Fibroblast of lung (primary cell): ENCODE results near the gene SEMA7A. TPM values are rescaled to one million over a fixed set of nuclear protein-coding genes. Genes with fewer than 3 reads are reported as not detected.

ENCODE experiments used
- DNase-seq, 2 donors: peaks; one replicate each; pipeline versions ENCODE4 v3.0.0 to v3.0.0-alpha.2; 2010; ENCODE audit warnings: low read depth in 2 of 2
- H2AFZ ChIP-seq: 2 replicates; pipeline ENCODE4 v1.5.1; 2012; ENCODE audit warnings: low read length, control low read depth, inconsistent platforms
- H3K27ac ChIP-seq: 2 replicates; pipeline ENCODE4 v1.5.1; 2011; ENCODE audit warnings: low read length, control low read depth; ENCODE audit not compliant: insufficient read depth
- H3K27me3 ChIP-seq: 2 replicates; pipeline ENCODE4 v1.5.1; 2011; ENCODE audit warnings: mild to moderate bottlenecking, low read length; ENCODE audit not compliant: control insufficient read depth, insufficient read depth
- H3K36me3 ChIP-seq: 2 replicates; pipeline ENCODE4 v1.5.1; 2011; ENCODE audit warnings: low read length; ENCODE audit not compliant: control insufficient read depth, insufficient read depth
- H3K4me1 ChIP-seq: 2 replicates; pipeline ENCODE4 v1.5.1; 2011; ENCODE audit warnings: low read length; ENCODE audit not compliant: control insufficient read depth, insufficient read depth; ENCODE audit errors: extremely low read depth
- H3K4me2 ChIP-seq: 2 replicates; pipeline ENCODE4 v1.5.1; 2011; ENCODE audit warnings: low read length, control low read depth; ENCODE audit not compliant: insufficient read depth; ENCODE audit errors: extremely low read depth
- H3K4me3 ChIP-seq, 4 experiments: fragments of 200-600 bp in 1 of 4; sonication (generic) in 1 of 4; replicated peaks in 1 of 4; 2 replicates each; pipeline ENCODE4 v1.5.1; 2011 to 2016; ENCODE audit warnings: low read length in 4 of 4, low read depth in 3 of 4, mild to moderate bottlenecking in 3 of 4, control low read depth in 2 of 4, inconsistent platforms in 1 of 4, mixed read lengths in 1 of 4; ENCODE audit not compliant: insufficient read depth in 1 of 4; ENCODE audit errors: control extremely low read depth in 1 of 4
- H3K79me2 ChIP-seq: 2 replicates; pipeline ENCODE4 v1.5.1; 2012; ENCODE audit warnings: mild to moderate bottlenecking, low read length, inconsistent platforms; ENCODE audit not compliant: control insufficient read depth, insufficient read depth
- H3K9ac ChIP-seq: 2 replicates; pipeline ENCODE4 v1.5.1; 2011; ENCODE audit warnings: mild to moderate bottlenecking, low read length, control low read depth; ENCODE audit not compliant: insufficient read depth
- H3K9me3 ChIP-seq: 2 replicates; pipeline ENCODE4 v1.5.1; 2012; ENCODE audit warnings: low read depth, low read length; ENCODE audit not compliant: control insufficient read depth, insufficient read depth
- H4K20me1 ChIP-seq: 2 replicates; pipeline ENCODE4 v1.5.1; 2011; ENCODE audit warnings: low read length; ENCODE audit not compliant: control insufficient read depth, insufficient read depth; ENCODE audit errors: extremely low read depth
- CTCF ChIP-seq, 2 donors: IDR thresholded peaks in 1 of 2; conservative IDR thresholded peaks in 1 of 2; 1 replicate in 1 of 2; 2 replicates in 1 of 2; pipeline ENCODE4 v1.5.1; 2011 to 2012; ENCODE audit warnings: low read length in 2 of 2, control low read depth in 1 of 2, inconsistent platforms in 1 of 2, low read depth in 1 of 2, mild to moderate bottlenecking in 1 of 2
- EZH2 ChIP-seq: IDR thresholded peaks from 2 replicates; pipeline ENCODE4 v1.5.1; 2012; ENCODE audit warnings: low read length, control low read depth, mild to moderate bottlenecking; ENCODE audit errors: missing control alignments
- polyA plus RNA-seq, 2 donors: library from polyadenylated mRNA; depleted of rRNA in 1 of 2; stranded (reverse) in 1 of 2; unstranded in 1 of 2; fragments of >200 nt; gene quantifications; 2 replicates each; pipeline ENCODE4 v1.2.1, GENCODE V29; 2011 to 2012; ENCODE audit warnings: missing spikeins in 1 of 2
- total RNA-seq: library from RNA; depleted of rRNA; stranded (reverse); fragments of >200 nt; gene quantifications from 2 replicates; pipeline ENCODE4 v1.2.1, GENCODE V29; 2014

Gene SEMA7A
- total and polyA plus RNA-seq, 2 donors (not counting 1 experiment from before 2014, with no cell fraction given): 5.6 to 12.5 TPM

GRCh38 chr15:74414081-74414580 is 19.6 kb downstream of the SEMA7A start:
- Histone ChIP-seq H3K79me2 (peaks cover 4% of the 10 kb centered on the region), H3K27me3 (no peaks in the 10 kb centered on the region), H3K4me1 (no peaks in the 10 kb centered on the region), H2AFZ (no peak overlapping the region), H4K20me1 (no peaks in the 10 kb centered on the region), H3K9me3 (no peaks in the 10 kb centered on the region), H3K9ac (no peak overlapping the region), H3K4me3 (no peak overlapping the region), H3K4me2 (no peak overlapping the region), H3K27ac (no peak overlapping the region), H3K36me3 (peaks cover 17% of the 10 kb centered on the region)
- no peak for DNase-seq
- TF ChIP-seq EZH2: no peak
- no peak for TF ChIP-seq CTCF (conservative IDR thresholded peaks at IDR 0.05 in 1 of 2, IDR thresholded peaks at IDR 0.05 in 1 of 2; ENCODE audit: low read depth in 1 of 2, low read length in 2 of 2)

GRCh38 chr15:74413350-74414080 is 20.2 kb downstream of the SEMA7A start:
- TF ChIP-seq CTCF (conservative IDR thresholded peaks at IDR 0.05 in 1 of 2, IDR thresholded peaks at IDR 0.05 in 1 of 2; ENCODE audit: low read depth in 1 of 2, low read length in 2 of 2) (no peak), EZH2 (no peak)
- H3K9ac ChIP-seq: no peak overlapping the region
- DNase-seq: no peak
- no peak overlapping the region for H3K27ac ChIP-seq
- H3K27me3 ChIP-seq: no peaks in the 10 kb centered on the region
- no peaks in the 10 kb centered on the region for H4K20me1 ChIP-seq
- peaks cover 17% of the 10 kb centered on the region for H3K36me3 ChIP-seq
- no peak overlapping the region for H3K4me3 ChIP-seq
- H3K79me2 ChIP-seq: no peaks in the 10 kb centered on the region
- no peak overlapping the region for H3K4me2 ChIP-seq
- no peaks in the 10 kb centered on the region for H3K4me1 ChIP-seq
- no peaks in the 10 kb centered on the region for H3K9me3 ChIP-seq
- no peak overlapping the region for H2AFZ ChIP-seq

GRCh38 chr15:74412159-74412558 is 21.6 kb downstream of the SEMA7A start:
- TF ChIP-seq CTCF (conservative IDR thresholded peaks at IDR 0.05 in 1 of 2, IDR thresholded peaks at IDR 0.05 in 1 of 2; ENCODE audit: low read depth in 1 of 2, low read length in 2 of 2) (no peak), EZH2 (no peak)
- Histone ChIP-seq H3K4me3 (no peak overlapping the region), H3K36me3 (peaks cover 17% of the 10 kb centered on the region), H3K4me1 (peaks cover 10% of the 10 kb centered on the region), H3K9ac (no peak overlapping the region), H3K27me3 (no peaks in the 10 kb centered on the region), H3K27ac (no peak overlapping the region), H2AFZ (no peak overlapping the region), H4K20me1 (no peaks in the 10 kb centered on the region), H3K79me2 (no peaks in the 10 kb centered on the region), H3K4me2 (no peak overlapping the region), H3K9me3 (no peaks in the 10 kb centered on the region)
- DNase-seq: no peak
